Mesenchymal stem cell (in vitro differentiated cells and primary cell): ENCODE measurements around the gene GABRA6. TPM values are rescaled to one million over a fixed set of nuclear protein-coding genes. Genes with fewer than 3 reads are reported as not detected.

Experiments
- DNase-seq: peaks from one replicate; pipeline ENCODE4 v3.0.0-alpha.2; 2013
- H2AFZ ChIP-seq: one replicate; pipeline ENCODE4 v1.6.1; 2013; ENCODE audit warnings: low read depth, mild to moderate bottlenecking, control low read depth, inconsistent platforms, low read length, moderate library complexity
- H2AK5ac ChIP-seq: 2 replicates; pipeline ENCODE4 v1.6.1; 2013; ENCODE audit warnings: low read length, moderate library complexity, mild to moderate bottlenecking, inconsistent platforms; ENCODE audit not compliant: severe bottlenecking
- H2BK120ac ChIP-seq: one replicate; pipeline ENCODE4 v1.6.1; 2013; ENCODE audit warnings: low read depth, mild to moderate bottlenecking, inconsistent platforms, low read length, moderate library complexity
- H2BK12ac ChIP-seq, 2 experiments: one replicate each; pipeline ENCODE4 v1.6.1; 2013; ENCODE audit warnings: inconsistent platforms in 2 of 2, low read length in 2 of 2, mild to moderate bottlenecking in 2 of 2, moderate library complexity in 2 of 2, control low read depth in 1 of 2
- H2BK15ac ChIP-seq: one replicate; pipeline ENCODE4 v1.6.1; 2013; ENCODE audit warnings: mild to moderate bottlenecking, low read depth, inconsistent platforms; ENCODE audit not compliant: poor library complexity, severe bottlenecking
- H2BK5ac ChIP-seq: 2 replicates; pipeline ENCODE4 v1.6.1; 2013; ENCODE audit warnings: low read depth, mild to moderate bottlenecking, low read length, control low read depth, inconsistent platforms; ENCODE audit not compliant: poor library complexity, severe bottlenecking
- H3K14ac ChIP-seq, 2 experiments: one replicate each; pipeline ENCODE4 v1.6.1; 2013; ENCODE audit warnings: inconsistent platforms in 2 of 2, low read length in 2 of 2, control low read depth in 1 of 2, mild to moderate bottlenecking in 1 of 2, moderate library complexity in 1 of 2
- H3K18ac ChIP-seq, 2 experiments: one replicate each; pipeline ENCODE4 v1.6.1; 2013; ENCODE audit warnings: inconsistent platforms in 2 of 2, low read length in 2 of 2, control low read depth in 1 of 2, low read depth in 1 of 2, mild to moderate bottlenecking in 1 of 2
- H3K23ac ChIP-seq, 2 experiments: one replicate each; pipeline ENCODE4 v1.6.1; 2013; ENCODE audit warnings: inconsistent platforms in 2 of 2, low read length in 2 of 2, mild to moderate bottlenecking in 2 of 2, moderate library complexity in 2 of 2, control low read depth in 1 of 2
- H3K27ac ChIP-seq: 2 replicates; pipeline ENCODE4 v1.5.1; 2013; ENCODE audit warnings: mild to moderate bottlenecking, moderate library complexity, low read length, control low read depth, inconsistent platforms; ENCODE audit not compliant: poor library complexity, severe bottlenecking
- H3K27me3 ChIP-seq, 2 experiments: 2 replicates each; pipeline versions ENCODE4 v1.6.1 to v1.7.0; 2013; ENCODE audit warnings: low read length in 2 of 2, mild to moderate bottlenecking in 2 of 2, moderate library complexity in 2 of 2, control low read depth in 1 of 2, inconsistent platforms in 1 of 2; ENCODE audit not compliant: control insufficient read depth in 1 of 2, insufficient read depth in 1 of 2
- H3K36me3 ChIP-seq, 2 experiments: 2 replicates each; pipeline versions ENCODE4 v1.6.1 to v1.7.0; 2013; ENCODE audit warnings: low read length in 2 of 2, control low read depth in 1 of 2, inconsistent platforms in 1 of 2, low read depth in 1 of 2, mild to moderate bottlenecking in 1 of 2; ENCODE audit not compliant: insufficient read depth in 2 of 2, control insufficient read depth in 1 of 2
- H3K4ac ChIP-seq, 2 experiments: one replicate each; pipeline ENCODE4 v1.6.1; 2013; ENCODE audit warnings: inconsistent platforms in 2 of 2, low read length in 2 of 2, mild to moderate bottlenecking in 2 of 2, moderate library complexity in 2 of 2, control low read depth in 1 of 2, low read depth in 1 of 2
- H3K4me1 ChIP-seq: 2 replicates; pipeline ENCODE4 v1.6.1; 2013; ENCODE audit warnings: low read depth, low read length, control low read depth; ENCODE audit not compliant: control insufficient read depth, insufficient read depth
- H3K4me2 ChIP-seq: 2 replicates; pipeline ENCODE4 v1.6.1; 2013; ENCODE audit warnings: low read length, mild to moderate bottlenecking, inconsistent platforms; ENCODE audit not compliant: poor library complexity, severe bottlenecking
- H3K4me3 ChIP-seq, 2 experiments: 2 replicates each; pipeline versions ENCODE4 v1.5.1 to v1.7.0; 2013; ENCODE audit warnings: low read length in 2 of 2, mild to moderate bottlenecking in 2 of 2, control low read depth in 1 of 2, low read depth in 1 of 2; ENCODE audit not compliant: insufficient read depth in 1 of 2
- H3K79me1 ChIP-seq: replicated peaks from 2 replicates; pipeline ENCODE4 v1.6.1; 2013; ENCODE audit warnings: mild to moderate bottlenecking, control low read depth, low read length, inconsistent platforms; ENCODE audit not compliant: poor library complexity, severe bottlenecking
- H3K9ac ChIP-seq: 2 replicates; pipeline ENCODE4 v1.7.0; 2013; ENCODE audit warnings: mild to moderate bottlenecking, low read length, moderate library complexity
- H3K9me3 ChIP-seq: 2 replicates; pipeline ENCODE4 v1.7.0; 2013; ENCODE audit warnings: mild to moderate bottlenecking, low read length; ENCODE audit not compliant: control insufficient read depth
- H4K8ac ChIP-seq: one replicate; pipeline ENCODE4 v1.6.1; 2013; ENCODE audit warnings: inconsistent platforms, mild to moderate bottlenecking, low read length, moderate library complexity
- H4K91ac ChIP-seq: one replicate; pipeline ENCODE4 v1.6.1; 2013; ENCODE audit warnings: mild to moderate bottlenecking, low read length, inconsistent platforms
- WGBS: methylation state at CpG from one replicate; pipeline ENCODE4 v1.1.7; 2013; ENCODE audit warnings: mixed read lengths; 5-methylcytosine and 5-hydroxymethylcytosine counted together
- polyA plus RNA-seq, 2 experiments: library from polyadenylated mRNA; stranded (reverse); fragments of 200-250 nt; gene quantifications; one replicate each; pipeline ENCODE4 v1.2.3, GENCODE V29; 2013

Gene GABRA6
- polyA plus RNA-seq (2013, experiment 1 of 2), result not detected
- polyA plus RNA-seq (2013, experiment 2 of 2), result not detected

- Histone ChIP-seq H2AFZ (no peak within 1 kb of the TSS), H2BK5ac (no peak within 1 kb of the TSS), H3K4me1 (no peaks in the 10 kb centered on the region), H2BK12ac (no peak within 1 kb of the TSS), H3K36me3 (no peaks in the 10 kb centered on the region), H3K4ac (no peak within 1 kb of the TSS), H3K18ac (no peak within 1 kb of the TSS), H2BK15ac (no peak within 1 kb of the TSS), H3K27ac (no peak within 1 kb of the TSS), H3K14ac (no peak within 1 kb of the TSS), H3K4me3 (no peak within 1 kb of the TSS), H4K8ac (no peak within 1 kb of the TSS), H3K23ac (no peak within 1 kb of the TSS), H3K27me3 (no peaks in the 10 kb centered on the region), H3K79me1 (no peaks in the 10 kb centered on the region), H3K9me3 (no peaks in the 10 kb centered on the region), H2BK120ac (no peak within 1 kb of the TSS), H4K91ac (no peak within 1 kb of the TSS), H3K9ac (no peak within 1 kb of the TSS), H2AK5ac (no peak within 1 kb of the TSS), H3K4me2 (no peak within 1 kb of the TSS)
- 51% methylated on average over 4 of the region's 4 CpGs for WGBS
- no peak for DNase-seq
These were observed at the start of gene GABRA6 for GRCh38 chr5:161685461-161685860. GABRA6 (plus strand) TSS chr5:161685721; CDS start chr5:161685990, 269 bp downstream.

GRCh38 chr5:161637591-161637990 lies 47.9 kb upstream of the GABRA6 start:
- H4K8ac ChIP-seq, result no peak overlapping the region
- H3K27me3 ChIP-seq, result no peaks in the 10 kb centered on the region
- H3K4ac ChIP-seq, result no peak overlapping the region
- no peak overlapping the region for H3K4me3 ChIP-seq
- H3K27ac ChIP-seq, result no peak overlapping the region
- H2BK15ac ChIP-seq, result no peak overlapping the region
- H2AK5ac ChIP-seq, result no peak overlapping the region
- H2BK12ac ChIP-seq, result no peak overlapping the region
- no peaks in the 10 kb centered on the region for H3K36me3 ChIP-seq
- H3K18ac ChIP-seq, result no peak overlapping the region
- no peak overlapping the region for H3K9ac ChIP-seq
- no peak overlapping the region for H3K23ac ChIP-seq
- no peak overlapping the region for H3K14ac ChIP-seq
- WGBS, result 64% methylated on average over 1 of the region's 1 CpG
- H3K4me2 ChIP-seq, result no peak overlapping the region
- H3K4me1 ChIP-seq, result no peaks in the 10 kb centered on the region
- no peak overlapping the region for H2BK120ac ChIP-seq
- no peak overlapping the region for H2BK5ac ChIP-seq
- H3K79me1 ChIP-seq, result no peaks in the 10 kb centered on the region
- no peak overlapping the region for H2AFZ ChIP-seq
- H4K91ac ChIP-seq, result no peak overlapping the region
- no peak for DNase-seq
- peaks cover 5% of the 10 kb centered on the region for H3K9me3 ChIP-seq

DNA sequence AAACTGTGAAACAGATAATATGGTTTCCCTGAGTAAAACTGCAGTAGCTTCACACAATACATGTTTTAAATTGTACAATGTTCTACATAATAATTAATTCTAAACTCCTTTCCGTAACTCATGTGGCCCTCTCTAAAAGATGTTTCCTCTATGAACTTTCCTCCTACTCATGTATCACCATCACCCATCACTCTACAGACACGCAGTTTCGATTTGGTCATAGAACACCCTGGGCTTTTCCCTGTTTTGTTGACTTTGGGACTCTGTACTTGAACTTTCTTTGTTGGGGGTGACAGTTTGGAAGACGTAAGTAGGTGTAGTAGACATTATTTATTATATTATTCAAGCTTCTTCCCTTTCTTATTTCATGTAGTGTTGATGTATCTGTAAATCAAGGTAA lies 44.1 kb upstream of the GABRA6 start:
- Histone ChIP-seq H3K4me2 (no peak overlapping the region), H2BK5ac (no peak overlapping the region), H3K27me3 (no peaks in the 10 kb centered on the region), H3K9ac (no peak overlapping the region), H3K4ac (no peak overlapping the region), H3K23ac (no peak overlapping the region), H3K4me1 (no peaks in the 10 kb centered on the region), H3K18ac (no peak overlapping the region), H4K8ac (no peak overlapping the region), H2AK5ac (no peak overlapping the region), H3K4me3 (no peak overlapping the region), H2BK12ac (no peak overlapping the region), H3K36me3 (no peaks in the 10 kb centered on the region), H2BK120ac (no peak overlapping the region), H2AFZ (no peak overlapping the region), H3K14ac (no peak overlapping the region), H4K91ac (no peak overlapping the region), H3K79me1 (no peaks in the 10 kb centered on the region), H2BK15ac (no peak overlapping the region), H3K9me3 (peaks cover 5% of the 10 kb centered on the region), H3K27ac (no peak overlapping the region)
- WGBS, result 77% methylated on average over 2 of the region's 4 CpGs
- DNase-seq, result no peak

GRCh38 chr5:161645264-161645663 lies 40.3 kb upstream of the GABRA6 start:
- Histone ChIP-seq H3K4me1 (no peaks in the 10 kb centered on the region), H3K36me3 (no peaks in the 10 kb centered on the region), H3K79me1 (no peaks in the 10 kb centered on the region), H2AK5ac (no peak overlapping the region), H3K9me3 (peaks cover 5% of the 10 kb centered on the region), H3K4me3 (no peak overlapping the region), H3K18ac (no peak overlapping the region), H3K27me3 (no peaks in the 10 kb centered on the region), H3K9ac (no peak overlapping the region), H3K27ac (no peak overlapping the region), H3K4me2 (no peak overlapping the region), H4K91ac (no peak overlapping the region), H2BK5ac (no peak overlapping the region), H3K4ac (no peak overlapping the region), H2AFZ (no peak overlapping the region), H3K23ac (no peak overlapping the region), H2BK12ac (no peak overlapping the region), H3K14ac (no peak overlapping the region), H4K8ac (no peak overlapping the region), H2BK120ac (no peak overlapping the region), H2BK15ac (no peak overlapping the region)
- no peak for DNase-seq
- no CpG with 5 or more reads among the region's 1 CpG for WGBS
